PC-3 (cell line): ENCODE data around the gene TMEM158. TPM values are rescaled to one million over a fixed set of nuclear protein-coding genes. Genes with fewer than 3 reads are reported as not detected.

Experiments
- ATAC-seq: fragments of 200-7000 bp; cut with Tn5 transposase; 2 replicates; pipeline ENCODE4 v1.9.1; 2020; ENCODE audit warnings: mild to moderate bottlenecking, moderate library complexity
- BruUV-seq: library from RNA; stranded (reverse); fragments of 400-500 nt; replicated peaks from 2 replicates; lab custom pipeline; 2021; lab: Mats Ljungman, UMichigan
- CTCF ChIA-PET: fragments of 300-600 bp; sonication (Branson Sonifier 250); formaldehyde crosslinking; loops from one replicate; lab custom pipeline; 2022; ENCODE audit warnings: antibody characterized with exemption; lab: Charles Lee
- POLR2A ChIA-PET: fragments of 300-600 bp; sonication (Branson Sonifier 250); formaldehyde crosslinking; loops from one replicate; lab custom pipeline; 2022; ENCODE audit warnings: antibody characterized with exemption; ENCODE audit not compliant: unreplicated experiment; lab: Charles Lee
- DNase-seq: peaks from one replicate; pipeline ENCODE4 v3.0.0-alpha.2; 2015
- H2AFZ ChIP-seq: fragments of 300-600 bp; sonication (generic); 2 replicates; pipeline ENCODE4 v1.6.0; 2016; ENCODE audit warnings: antibody characterized with exemption, low read length
- H3F3A ChIP-seq: fragments of 300-600 bp; sonication (generic); one replicate; pipeline ENCODE4 v1.6.0; 2017; ENCODE audit warnings: antibody characterized with exemption, low read length, control low read depth, mild to moderate bottlenecking; ENCODE audit not compliant: unreplicated experiment
- H3K27ac ChIP-seq: fragments of 300-600 bp; sonication (generic); 2 replicates; pipeline ENCODE4 v1.5.1; 2016; ENCODE audit warnings: mild to moderate bottlenecking, low read length
- H3K27me3 ChIP-seq: fragments of 300-600 bp; sonication (generic); 2 replicates; pipeline ENCODE4 v1.6.1; 2016; ENCODE audit warnings: low read length, mixed read lengths
- H3K36me3 ChIP-seq: fragments of 300-600 bp; sonication (generic); 2 replicates; pipeline ENCODE4 v1.6.1; 2016; ENCODE audit warnings: low read depth, mixed run types, low read length, mixed read lengths
- H3K4me1 ChIP-seq: fragments of 300-600 bp; sonication (generic); 2 replicates; pipeline ENCODE4 v1.5.1; 2016; ENCODE audit warnings: low read length; ENCODE audit not compliant: insufficient read depth
- H3K4me2 ChIP-seq: fragments of 300-600 bp; sonication (generic); 2 replicates; pipeline ENCODE4 v1.6.0; 2016; ENCODE audit warnings: low read length
- H3K4me3 ChIP-seq: fragments of 300-600 bp; sonication (generic); 2 replicates; pipeline ENCODE4 v1.5.1; 2016; ENCODE audit warnings: mild to moderate bottlenecking, low read length, mixed read lengths
- H3K79me2 ChIP-seq: fragments of 300-600 bp; sonication (generic); 2 replicates; pipeline ENCODE4 v1.6.1; 2017; ENCODE audit warnings: low read length, mixed read lengths
- H3K9ac ChIP-seq: fragments of 300-600 bp; sonication (generic); 2 replicates; pipeline ENCODE4 v1.6.0; 2016; ENCODE audit warnings: mild to moderate bottlenecking, low read length
- H3K9me2 ChIP-seq: fragments of 300-600 bp; sonication (generic); replicated peaks from 2 replicates; pipeline ENCODE4 v1.6.1; 2016; ENCODE audit warnings: mixed run types, low read length, mixed read lengths
- H3K9me3 ChIP-seq: fragments of 300-600 bp; sonication (generic); 2 replicates; pipeline ENCODE4 v1.6.1; 2016; ENCODE audit warnings: low read length, mixed read lengths
- H4K20me1 ChIP-seq: fragments of 300-600 bp; sonication (generic); 2 replicates; pipeline ENCODE4 v1.6.1; 2016; ENCODE audit warnings: low read length, mixed read lengths
- EZH2 ChIP-seq: fragments of 300-600 bp; sonication (generic); IDR thresholded peaks from one replicate; pipeline ENCODE4 v1.6.1; 2017; ENCODE audit warnings: antibody characterized with exemption, mild to moderate bottlenecking, low read length; ENCODE audit not compliant: unreplicated experiment
- EZH2phosphoT487 ChIP-seq: fragments of 300-600 bp; sonication (generic); IDR thresholded peaks from 2 replicates; pipeline ENCODE4 v1.6.1; 2018; ENCODE audit warnings: mild to moderate bottlenecking, antibody characterized with exemption, low read length, borderline replicate concordance
- intact Hi-C: fragments of 100-400 bp; cut with micrococcal nuclease; formaldehyde crosslinking; loops from 2 replicates; pipeline ENCODE4 v1.9.0; 2023
- total RNA-seq: library from RNA; depleted of rRNA; stranded (reverse); fragments of >200 nt; gene quantifications from 2 replicates; pipeline ENCODE4 v1.2.3, GENCODE V29; 2014
- TF ChIP-seq, protein P1 (sequence below): fragments of 300-600 bp; sonication (generic); conservative IDR thresholded peaks from 2 replicates; pipeline ENCODE4 v1.5.1; 2017; ENCODE audit warnings: antibody characterized with exemption, low read depth, mild to moderate bottlenecking, low read length

Gene TMEM158
- total RNA-seq, 1 experiment from 2014 or later: 82.9 TPM

DNA sequence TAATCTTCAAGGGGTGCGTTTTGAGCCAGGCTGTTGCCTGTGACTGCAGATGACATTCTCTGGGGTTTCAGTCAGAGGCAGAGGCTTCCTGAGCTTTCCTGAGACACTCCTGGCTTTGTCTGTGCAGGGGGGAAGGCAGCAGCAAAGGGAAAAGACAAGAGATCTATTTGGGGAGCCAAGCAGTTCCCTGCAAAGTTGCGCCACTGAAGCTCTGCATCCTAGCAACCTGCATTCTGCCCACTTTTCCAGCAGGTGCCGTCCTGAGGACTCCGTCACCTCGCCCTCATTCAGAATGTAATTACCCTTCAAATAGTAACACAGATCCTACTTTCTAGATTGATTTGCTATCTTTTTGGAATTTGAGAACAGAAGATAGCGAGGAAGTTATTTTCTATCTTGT lies 1.9 kb upstream of the TMEM158 start:
- Histone ChIP-seq H2AFZ (no peak overlapping the region), H4K20me1 (peaks cover 6% of the 10 kb centered on the region; the same call in 1 of the 2 replicates), H3K27ac (no peak overlapping the region), H3F3A (no peaks in the 10 kb centered on the region), H3K4me2 (no peak overlapping the region), H3K9me3 (no peaks in the 10 kb centered on the region), H3K9ac (no peak overlapping the region), H3K79me2 (peaks cover 23% of the 10 kb centered on the region), H3K27me3 (no peaks in the 10 kb centered on the region), H3K9me2 (no peaks in the 10 kb centered on the region), H3K36me3 (no peaks in the 10 kb centered on the region), H3K4me1 (peaks cover 9% of the 10 kb centered on the region), H3K4me3 (no peak overlapping the region)
- intact Hi-C loops: no loop called here
- BruUV-seq: no TSS peak
- CTCF ChIA-PET: no interaction called here
- ATAC-seq (no peak), DNase-seq (no peak)
- TF ChIP-seq, protein P1, sequence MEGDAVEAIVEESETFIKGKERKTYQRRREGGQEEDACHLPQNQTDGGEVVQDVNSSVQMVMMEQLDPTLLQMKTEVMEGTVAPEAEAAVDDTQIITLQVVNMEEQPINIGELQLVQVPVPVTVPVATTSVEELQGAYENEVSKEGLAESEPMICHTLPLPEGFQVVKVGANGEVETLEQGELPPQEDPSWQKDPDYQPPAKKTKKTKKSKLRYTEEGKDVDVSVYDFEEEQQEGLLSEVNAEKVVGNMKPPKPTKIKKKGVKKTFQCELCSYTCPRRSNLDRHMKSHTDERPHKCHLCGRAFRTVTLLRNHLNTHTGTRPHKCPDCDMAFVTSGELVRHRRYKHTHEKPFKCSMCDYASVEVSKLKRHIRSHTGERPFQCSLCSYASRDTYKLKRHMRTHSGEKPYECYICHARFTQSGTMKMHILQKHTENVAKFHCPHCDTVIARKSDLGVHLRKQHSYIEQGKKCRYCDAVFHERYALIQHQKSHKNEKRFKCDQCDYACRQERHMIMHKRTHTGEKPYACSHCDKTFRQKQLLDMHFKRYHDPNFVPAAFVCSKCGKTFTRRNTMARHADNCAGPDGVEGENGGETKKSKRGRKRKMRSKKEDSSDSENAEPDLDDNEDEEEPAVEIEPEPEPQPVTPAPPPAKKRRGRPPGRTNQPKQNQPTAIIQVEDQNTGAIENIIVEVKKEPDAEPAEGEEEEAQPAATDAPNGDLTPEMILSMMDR: no peak
- TF ChIP-seq EZH2phosphoT487 (no peak), EZH2 (no peak)
- POLR2A ChIA-PET: no interaction called here

- CTCF ChIA-PET: no interaction called here
- H2AFZ ChIP-seq: peak overlapping the region; percentile 81
- BruUV-seq: no TSS peak
These were observed 1.2 kb upstream of the TMEM158 start for GRCh38 chr3:45227071-45227820.

More at GRCh38 chr3:45227071-45227820, 1.2 kb upstream of the TMEM158 start:
- H3K9me2 ChIP-seq: no peaks in the 10 kb centered on the region
- H3K27ac ChIP-seq: no peak overlapping the region
- DNase-seq (no peak), ATAC-seq (no peak)
- H3K4me3 ChIP-seq: no peak overlapping the region
- TF ChIP-seq, protein P1: no peak
- TF ChIP-seq EZH2 (no peak), EZH2phosphoT487 (no peak)
- H3K27me3 ChIP-seq: no peaks in the 10 kb centered on the region
- POLR2A ChIA-PET: interaction anchor here (0.6 kb wide), 1 partner anchor 103 kb away, joined by 5 read pairs; no protein-coding TSS in a partner anchor
- H3K4me1 ChIP-seq: peaks cover 15% of the 10 kb centered on the region
- intact Hi-C loops: no loop called here
- peaks cover 30% of the 10 kb centered on the region for H3K79me2 ChIP-seq
- peaks cover 6% of the 10 kb centered on the region; the same call in 1 of the 2 replicates for H4K20me1 ChIP-seq
- H3K9me3 ChIP-seq: no peaks in the 10 kb centered on the region
- no peaks in the 10 kb centered on the region for H3F3A ChIP-seq
- H3K9ac ChIP-seq: no peak overlapping the region
- H3K4me2 ChIP-seq: peak overlapping the region; percentile 77
- H3K36me3 ChIP-seq: no peaks in the 10 kb centered on the region
